SKM-1 (cell line): ENCODE measurements around the gene C5.

ENCODE experiments used
- DNase-seq: peaks from one replicate; lab custom pipeline; 2025; ENCODE audit not compliant: unreplicated experiment; lab: John Stamatoyannopoulos, UW

Gene C5

DNA sequence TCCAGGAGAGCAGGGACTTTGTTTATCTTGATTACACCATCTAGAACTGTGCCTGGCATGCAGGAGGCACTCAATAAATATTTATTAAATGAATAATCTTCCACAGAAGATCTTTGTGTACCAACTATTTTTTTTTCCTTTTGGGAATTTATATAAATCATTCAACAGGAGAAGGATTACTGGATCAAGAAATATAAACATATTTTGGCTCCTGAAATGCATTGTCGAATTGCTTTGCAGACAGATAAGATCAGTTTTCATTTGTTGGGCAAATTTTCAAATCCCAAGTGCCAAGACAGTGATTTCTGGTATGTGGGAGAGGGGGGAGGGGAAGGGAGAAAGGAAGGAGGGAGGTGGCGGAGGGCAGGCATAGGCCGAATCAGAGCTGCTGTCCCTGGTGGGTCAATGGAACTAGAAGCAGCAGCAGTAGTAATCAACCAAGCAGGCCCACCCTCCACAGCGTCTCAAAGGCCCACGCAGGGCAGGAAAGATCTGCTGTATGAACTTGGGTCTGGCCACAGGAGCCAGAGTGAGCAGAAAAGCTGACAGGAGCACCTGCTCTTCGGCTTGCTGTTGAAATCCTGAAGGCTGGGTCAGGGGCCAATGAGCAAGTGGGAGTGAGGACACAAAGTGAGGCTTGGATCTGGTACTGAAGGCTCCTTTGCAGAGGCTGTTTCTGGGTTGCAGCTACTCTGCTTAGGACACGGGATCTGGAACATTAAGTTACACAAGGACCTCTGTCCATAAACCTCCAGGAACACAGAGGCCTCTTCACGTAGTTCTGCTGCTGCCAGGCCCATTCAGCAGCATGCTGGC lies 107.7 kb downstream of the C5 start:
- DNase-seq: no peak

- no peak for DNase-seq
Measured at GRCh38 chr9:120941046-120941770, 108.9 kb downstream of the C5 start.

- no peak for DNase-seq
Measured at GRCh38 chr9:120940573-120940972, 109.5 kb downstream of the C5 start.

- no peak for DNase-seq
Measured at GRCh38 chr9:120938851-120939250, 111.2 kb downstream of the C5 start.

- DNase-seq: no peak
Measured at GRCh38 chr9:120937596-120937995, 112.5 kb downstream of the C5 start.

DNA sequence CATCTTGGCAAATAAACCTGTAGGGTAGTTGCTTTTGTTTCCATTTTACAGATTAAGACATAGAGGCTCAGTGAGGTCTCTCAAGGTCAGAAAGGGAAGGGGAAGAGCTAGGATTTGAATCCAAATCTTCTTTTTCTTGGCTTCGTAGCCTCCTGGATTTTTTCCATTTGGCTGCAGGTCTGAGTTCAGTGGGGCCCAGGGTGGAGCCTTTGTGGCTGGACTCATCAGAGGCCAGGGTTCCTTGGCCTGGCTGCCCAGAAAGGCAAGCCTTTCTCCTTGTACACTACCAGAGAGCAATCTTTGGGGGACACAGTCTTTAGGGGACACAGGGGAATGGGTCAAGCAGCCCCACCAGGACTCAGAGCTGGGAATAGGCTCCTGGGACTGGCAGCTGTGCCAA lies 112.9 kb downstream of the C5 start:
- DNase-seq: no peak

DNA sequence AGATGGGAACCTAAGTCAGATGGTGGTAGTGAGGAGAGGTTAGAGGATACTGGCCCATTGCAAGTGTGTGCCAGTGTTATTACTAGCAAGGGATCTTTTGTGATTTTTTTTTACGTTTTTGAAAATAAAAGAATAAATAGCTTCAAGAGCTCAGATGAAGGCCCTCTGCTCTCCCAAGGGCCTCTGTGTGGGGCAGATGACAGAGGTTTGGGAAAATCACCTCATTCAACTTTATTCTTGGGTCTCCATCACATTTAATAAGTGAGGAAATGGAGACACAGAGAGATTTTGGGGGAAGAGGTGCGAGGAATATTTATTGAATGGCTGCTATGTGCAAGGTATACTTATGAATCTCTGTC lies 113.3 kb downstream of the C5 start:
- DNase-seq: no peak

GRCh38 chr9:120936011-120936763 lies 113.9 kb downstream of the C5 start:
- peak; percentile 76 for DNase-seq

DNA sequence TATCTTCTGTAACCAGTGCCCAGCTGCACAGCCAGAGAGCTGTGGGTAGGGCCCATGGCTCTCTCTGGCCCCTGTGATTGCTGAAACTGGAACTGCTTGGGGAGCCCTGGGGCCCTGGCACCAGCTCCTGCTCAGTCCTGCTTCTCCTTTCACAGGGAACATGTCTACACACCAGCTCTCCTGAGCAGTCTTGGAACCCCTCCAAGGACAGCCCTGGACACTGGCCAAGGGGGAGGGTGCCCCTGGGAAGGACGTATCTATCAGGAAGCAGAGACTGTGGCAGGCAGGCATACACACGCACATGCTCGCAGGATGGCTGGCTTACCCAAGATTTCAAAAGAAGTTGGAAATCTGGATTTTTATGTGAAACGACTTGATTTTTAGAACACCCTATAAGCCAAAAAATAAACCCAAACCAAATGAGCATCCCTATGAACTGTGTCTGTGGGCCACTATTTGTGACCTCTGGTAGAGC lies 114.7 kb downstream of the C5 start:
- DNase-seq: peak; percentile 33

DNA sequence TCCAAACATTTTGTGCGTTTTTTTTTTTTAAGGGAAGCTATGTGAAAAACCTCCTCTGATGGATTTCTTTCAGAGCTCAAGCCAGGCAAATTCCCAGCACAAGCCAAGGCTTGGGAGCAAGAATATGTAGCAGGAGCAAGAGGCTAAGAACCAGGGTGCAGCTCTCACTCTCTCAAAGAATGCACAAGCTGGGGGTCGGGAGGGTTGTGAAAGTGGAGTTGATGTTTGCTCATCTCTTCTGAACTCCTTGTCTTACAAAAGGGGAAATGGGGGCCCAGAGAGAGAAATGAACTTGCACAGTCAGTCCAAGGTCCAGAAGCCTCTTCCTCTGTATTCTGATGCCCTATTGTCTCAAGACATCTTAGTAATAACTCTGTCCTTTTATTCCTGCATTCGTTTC lies 115.8 kb downstream of the C5 start:
- DNase-seq: peak; percentile 84

- DNase-seq: no peak
Measured at GRCh38 chr9:120933310-120934055, 116.6 kb downstream of the C5 start.

DNA sequence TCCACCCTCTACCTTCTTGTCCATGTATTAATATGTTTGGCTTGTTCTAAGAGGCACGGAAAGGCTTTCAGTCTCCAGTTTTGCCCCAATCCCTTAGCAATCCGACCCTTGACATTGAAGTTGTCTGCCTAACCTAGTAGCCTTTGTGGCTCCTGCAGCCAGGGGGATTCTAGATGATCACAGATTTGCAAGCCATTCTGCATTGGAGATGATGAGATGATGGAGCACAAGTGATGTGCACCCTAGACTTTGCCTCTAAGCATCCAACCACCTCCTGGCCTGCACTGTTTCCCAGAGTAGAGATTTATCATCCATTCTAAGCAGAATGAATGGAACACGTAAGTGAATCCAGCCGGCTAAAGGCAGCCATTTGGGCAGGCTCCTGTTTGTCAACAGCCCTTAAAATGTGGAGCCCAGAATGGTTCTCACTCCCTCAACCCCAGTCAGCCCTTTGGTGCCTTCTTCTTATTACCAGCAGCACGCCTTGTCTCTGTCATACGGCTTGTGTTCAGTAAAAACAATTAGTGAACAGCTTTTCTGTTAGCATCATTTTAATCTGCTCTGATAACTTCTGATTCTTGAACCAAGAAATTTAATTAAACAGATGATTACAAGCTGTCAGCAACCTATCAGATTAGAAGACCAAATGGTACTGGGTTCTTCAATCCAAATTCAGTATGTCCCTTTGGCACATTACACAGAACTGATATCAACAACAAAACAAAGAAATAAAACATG lies 117.8 kb downstream of the C5 start:
- DNase-seq: no peak

DNA sequence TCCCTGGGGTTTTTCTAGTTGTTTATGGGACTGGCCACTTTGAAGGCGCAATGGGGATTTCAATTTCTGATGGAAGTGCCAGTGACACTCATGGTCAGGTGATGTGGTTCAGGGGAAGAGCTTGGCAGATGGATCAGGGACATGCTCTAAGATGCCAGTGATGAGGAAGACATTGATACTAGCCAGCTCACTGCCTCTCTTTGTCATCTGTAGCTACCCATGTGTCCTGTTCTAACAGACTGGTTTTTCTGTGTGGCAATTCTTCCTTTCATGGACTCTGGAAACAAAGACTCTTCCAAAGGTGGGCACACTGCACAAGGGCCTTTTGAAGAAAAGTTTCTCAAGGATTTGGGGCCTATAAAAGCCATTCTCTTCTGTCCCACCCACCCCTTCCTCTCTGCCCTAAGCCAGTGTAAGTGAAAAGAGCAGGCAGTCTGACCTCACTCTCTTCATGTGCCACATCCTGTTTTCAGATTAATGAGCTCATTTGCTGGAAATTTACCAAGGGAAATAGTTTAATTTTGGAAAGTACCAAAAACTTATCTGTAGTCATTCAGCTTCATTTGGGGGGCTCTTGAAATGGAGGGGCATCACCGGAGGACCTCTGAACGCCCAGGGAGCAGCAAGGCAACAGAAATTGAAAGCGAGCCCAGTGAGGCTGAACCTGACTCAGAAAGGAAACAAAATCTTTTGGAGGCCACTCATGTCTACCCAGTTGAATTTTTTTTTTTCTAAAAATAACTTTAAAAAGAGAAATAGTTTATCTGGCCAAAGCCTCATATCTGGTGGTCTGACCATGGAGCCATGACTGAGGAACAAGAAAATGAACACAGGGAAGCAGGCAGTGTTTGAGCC lies 118.6 kb downstream of the C5 start:
- DNase-seq: peak; percentile 59

GRCh38 chr9:120929229-120929791 lies 120.8 kb downstream of the C5 start:
- no peak for DNase-seq

DNA sequence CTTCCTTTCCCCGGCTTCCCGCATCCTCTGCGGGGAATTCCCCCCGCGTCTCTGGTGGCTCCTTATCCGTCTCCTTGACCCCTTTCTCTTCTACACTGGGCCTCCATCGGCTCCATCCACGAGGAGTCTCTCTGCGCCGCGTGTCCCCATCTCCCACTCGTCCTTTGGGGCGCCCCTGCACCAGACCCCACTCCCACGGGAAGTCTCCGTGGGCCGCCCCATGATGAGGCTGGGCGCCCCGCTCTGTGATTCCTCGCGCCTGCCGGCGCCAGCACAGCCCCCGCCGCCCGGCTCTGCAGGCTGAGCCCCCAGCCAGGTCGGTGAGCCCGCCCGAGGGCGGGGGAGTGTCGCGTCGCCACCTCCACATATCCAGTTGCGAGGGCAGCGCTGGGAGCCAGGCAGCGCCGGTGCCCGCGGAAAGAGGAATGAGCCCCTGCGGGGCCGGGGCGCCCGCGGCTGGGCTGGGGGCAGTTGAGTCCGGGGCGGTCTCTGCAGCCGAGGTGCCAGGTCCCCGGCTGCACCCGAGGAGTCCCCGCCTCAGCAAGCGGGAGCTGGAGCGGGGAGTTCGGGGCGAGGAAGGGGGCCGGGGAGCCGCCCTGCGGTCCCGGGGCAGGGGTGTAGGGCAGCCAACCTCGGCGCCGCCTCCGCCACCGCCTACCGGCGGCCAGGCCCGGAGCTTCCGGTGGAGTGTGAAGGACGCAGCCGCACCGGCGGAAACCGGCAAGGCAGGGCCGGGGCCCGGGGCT lies 121.4 kb downstream of the C5 start:
- DNase-seq: peak; percentile 9

- no peak for DNase-seq
Measured at GRCh38 chr9:120928015-120928482, 122.0 kb downstream of the C5 start.

DNA sequence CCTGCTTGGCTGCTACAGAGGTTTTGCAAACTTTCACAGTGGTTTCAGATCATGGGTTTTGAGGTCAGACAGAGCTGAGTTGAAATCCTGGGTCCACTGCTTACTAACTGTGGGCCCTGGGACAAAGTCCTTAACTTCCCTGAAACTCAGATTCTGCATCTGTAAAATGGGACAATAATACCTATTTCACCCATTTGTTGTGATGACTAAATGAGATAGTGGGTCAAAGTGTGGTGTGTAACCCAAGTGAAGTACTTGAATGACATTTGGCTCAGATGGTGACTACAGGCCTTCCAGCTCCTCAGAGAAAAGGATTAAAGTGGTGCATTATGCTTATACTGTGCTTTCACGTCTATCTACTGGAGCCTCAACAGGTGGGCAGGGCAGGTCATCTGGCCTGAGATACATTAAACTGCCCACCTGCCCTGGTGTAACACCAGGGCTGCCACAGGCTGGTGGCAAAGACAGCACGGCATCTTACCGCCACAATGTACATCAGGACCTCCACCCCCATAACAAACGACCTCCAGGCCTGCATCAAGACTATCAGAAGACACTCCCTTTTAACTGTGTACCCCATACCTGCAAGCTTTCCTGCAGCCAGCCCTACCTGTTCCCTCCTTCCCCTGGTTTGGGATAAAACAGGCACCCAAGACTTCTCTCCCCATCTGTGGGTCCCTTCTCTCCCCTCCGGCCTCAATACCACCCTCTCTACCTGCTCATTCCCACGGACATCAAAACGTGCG lies 122.6 kb downstream of the C5 start:
- DNase-seq: no peak
